HCEC 1CT (cell line): ENCODE measurements around the gene ASAP2.
"Not testable (repeated sequence)": the region's sequence is repeated elsewhere in the genome, so short reads cannot be mapped to it uniquely, and the experiment has no call there.

ENCODE experiments used
- DNase-seq: peaks from one replicate; pipeline ENCODE4 v3.0.0-alpha.2; 2017

Gene ASAP2

GRCh38 chr2:9212661-9213411 is 6.2 kb downstream of the ASAP2 start:
- no peak for DNase-seq

- no peak for DNase-seq
These were observed 7.0 kb downstream of the ASAP2 start for GRCh38 chr2:9213477-9214051.

GRCh38 chr2:9214873-9215272 is 8.3 kb downstream of the ASAP2 start:
- DNase-seq = no peak

GRCh38 chr2:9215680-9216079 is 9.1 kb downstream of the ASAP2 start:
- DNase-seq = no peak

GRCh38 chr2:9216143-9216542 is 9.5 kb downstream of the ASAP2 start:
- not testable (repeated sequence) for DNase-seq

- DNase-seq = peak; percentile 34
These were observed 11.5 kb downstream of the ASAP2 start for GRCh38 chr2:9217838-9218770.

GRCh38 chr2:9219027-9219445 is 12.4 kb downstream of the ASAP2 start:
- peak; percentile 57 for DNase-seq

GRCh38 chr2:9220201-9220600 is 13.6 kb downstream of the ASAP2 start:
- no peak for DNase-seq

- no peak for DNase-seq
These were observed 14.6 kb downstream of the ASAP2 start for GRCh38 chr2:9221223-9221622.

- DNase-seq = no peak
These were observed 15.8 kb downstream of the ASAP2 start for GRCh38 chr2:9222239-9222892.

GRCh38 chr2:9222893-9223287 is 16.3 kb downstream of the ASAP2 start:
- DNase-seq = no peak

- no peak for DNase-seq
These were observed 19.2 kb downstream of the ASAP2 start for GRCh38 chr2:9225806-9226205.

GRCh38 chr2:9226458-9227380 is 20.1 kb downstream of the ASAP2 start:
- DNase-seq = no peak

GRCh38 chr2:9228088-9228751 is 21.6 kb downstream of the ASAP2 start:
- DNase-seq = peak; percentile 79

GRCh38 chr2:9228781-9229469 is 22.3 kb downstream of the ASAP2 start:
- DNase-seq = no peak

- DNase-seq = no peak
These were observed 22.8 kb downstream of the ASAP2 start for GRCh38 chr2:9229470-9229820.

GRCh38 chr2:9230051-9230802 is 23.6 kb downstream of the ASAP2 start:
- DNase-seq = peak; percentile 68

GRCh38 chr2:9230881-9231280 is 24.3 kb downstream of the ASAP2 start:
- DNase-seq = no peak

GRCh38 chr2:9231291-9232165 is 24.9 kb downstream of the ASAP2 start:
- no peak for DNase-seq
